DMS153 (cell line): ENCODE measurements around the gene HERC6.
"Not testable (repeated sequence)": the region's sequence is repeated elsewhere in the genome, so short reads cannot be mapped to it uniquely, and the experiment has no call there.

Experiments used
- DNase-seq: peaks from one replicate; lab custom pipeline; 2025; lab: John Stamatoyannopoulos, UW

The HERC6 gene

GRCh38 chr4:88390128-88390527, 11.5 kb downstream of the HERC6 start:
- DNase-seq = no peak

DNA sequence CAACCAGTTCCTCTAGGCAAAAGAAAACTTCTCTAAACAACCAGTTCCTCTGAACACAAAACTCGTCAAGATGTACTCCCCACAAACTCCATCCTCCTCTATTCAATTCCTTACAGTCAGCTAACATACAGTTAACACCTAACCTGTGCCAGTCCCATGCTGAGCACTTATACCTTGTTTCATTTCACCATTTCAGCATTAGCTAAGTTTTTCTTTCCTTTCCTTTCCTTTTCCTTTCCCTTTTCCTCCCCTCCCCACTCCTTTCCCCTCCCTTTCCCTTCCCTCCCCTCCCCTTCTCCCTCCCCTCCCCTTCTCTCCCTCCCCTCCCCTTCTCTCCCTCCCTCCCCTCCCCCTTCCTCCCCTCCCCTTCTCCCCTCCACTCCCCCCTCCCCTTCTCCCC, 13.1 kb downstream of the HERC6 start:
- DNase-seq = no peak

DNA sequence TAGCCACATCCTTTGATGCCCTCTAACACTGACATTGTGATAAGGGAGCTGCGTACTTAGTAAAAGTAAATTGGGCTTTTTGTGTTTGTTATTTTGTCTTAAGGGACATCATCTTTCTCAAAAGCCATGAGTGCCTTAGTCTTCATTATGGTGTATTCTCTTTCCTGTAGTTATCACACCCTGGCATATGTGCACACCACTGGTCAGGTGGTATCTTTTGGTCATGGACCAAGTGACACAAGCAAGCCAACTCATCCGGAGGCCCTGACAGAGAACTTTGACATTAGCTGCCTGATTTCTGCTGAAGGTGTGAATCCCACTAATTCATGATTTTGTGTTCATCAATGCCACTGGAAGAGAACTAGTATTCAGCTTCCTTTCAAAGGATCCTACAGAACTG, 18.0 kb downstream of the HERC6 start:
- DNase-seq = no peak

- DNase-seq = no peak
Observed at GRCh38 chr4:88398381-88398780, 19.7 kb downstream of the HERC6 start.

DNA sequence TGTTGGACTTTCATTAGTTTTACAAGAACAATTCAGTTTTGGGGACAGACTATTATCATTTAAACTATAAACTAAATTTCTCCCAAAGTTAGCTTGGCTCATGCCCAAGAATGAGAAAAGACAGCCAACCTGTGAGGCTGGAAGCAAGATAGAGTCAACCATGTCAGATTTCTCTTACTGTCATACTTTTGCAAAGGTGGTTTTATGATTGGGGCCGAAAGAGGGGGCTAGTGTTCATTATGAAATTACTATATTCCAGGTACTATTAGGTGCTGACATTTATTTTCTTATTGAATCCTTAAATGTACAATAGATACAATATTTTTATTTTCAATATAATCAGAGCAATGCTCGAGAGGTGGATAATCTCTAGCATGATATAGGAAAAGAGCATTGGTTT, 30.6 kb downstream of the HERC6 start:
- DNase-seq = no peak

GRCh38 chr4:88409789-88410188, 31.1 kb downstream of the HERC6 start:
- DNase-seq = no peak

DNA sequence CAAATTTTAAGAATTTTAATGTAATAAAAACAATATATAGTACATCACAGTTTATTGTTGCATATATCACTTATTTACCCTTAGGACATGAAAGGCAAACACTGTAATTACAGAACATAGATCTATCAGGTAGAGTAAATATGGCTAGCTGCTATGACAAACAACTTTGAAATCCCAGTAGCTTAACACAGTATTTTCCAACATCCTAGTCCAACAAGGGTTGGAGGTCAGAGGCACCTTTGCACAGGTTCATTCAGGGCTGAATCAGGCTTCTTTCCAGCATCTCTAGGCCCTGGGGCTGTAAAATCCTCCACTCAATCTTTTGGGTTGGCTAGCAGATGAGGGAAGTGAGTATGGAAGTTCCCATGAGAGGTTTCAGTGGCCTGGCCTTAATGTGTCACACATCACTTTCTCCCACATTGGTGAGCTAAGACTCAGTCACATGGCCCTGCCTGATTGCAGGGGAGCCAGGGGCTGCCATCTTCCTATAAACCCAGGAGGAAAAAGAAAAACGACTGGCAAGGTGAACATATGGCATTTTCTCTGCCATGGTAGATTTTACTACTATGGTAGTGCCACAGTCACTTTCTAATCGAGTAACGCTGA, 32.9 kb downstream of the HERC6 start:
- no peak for DNase-seq

DNA sequence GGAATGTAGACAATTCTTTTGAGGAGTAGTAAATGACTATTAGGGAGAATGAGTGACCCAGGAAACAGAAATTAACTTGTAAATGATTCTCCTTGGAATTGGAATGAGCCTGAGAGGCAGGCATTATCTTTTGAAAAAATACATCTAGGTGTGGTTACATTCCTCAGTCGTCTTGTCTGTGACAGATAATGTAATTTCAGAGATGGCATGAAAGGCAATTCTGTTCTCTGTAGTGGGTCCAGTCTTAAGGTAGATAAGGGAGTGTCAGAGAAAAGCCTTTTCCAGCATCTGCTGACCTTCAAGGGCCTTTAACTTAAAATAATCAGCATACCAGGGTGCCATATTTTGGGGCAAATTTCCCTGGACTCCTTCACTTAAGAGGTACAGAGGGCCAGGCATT, 35.1 kb downstream of the HERC6 start:
- DNase-seq = no peak

DNA sequence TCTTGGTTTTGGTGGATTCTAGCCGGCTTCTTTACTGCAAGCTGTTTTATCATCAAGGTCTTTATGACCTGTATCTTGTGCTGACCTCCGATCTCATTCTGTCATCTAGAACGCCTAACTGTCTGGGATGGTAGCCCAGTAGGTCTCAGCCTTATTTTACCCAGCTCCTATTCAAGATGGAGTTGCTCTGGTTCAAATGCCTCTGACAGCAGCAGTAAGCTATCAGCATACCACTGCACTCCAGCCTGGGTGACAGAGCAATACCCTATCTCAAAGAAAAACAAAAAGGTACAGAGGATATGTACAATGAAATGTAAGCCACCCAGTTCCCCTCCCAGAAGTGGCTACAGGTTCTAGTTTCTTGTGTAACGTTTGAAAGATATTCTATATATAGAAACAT, 36.1 kb downstream of the HERC6 start:
- no peak for DNase-seq

- DNase-seq = no peak
Observed at GRCh38 chr4:88415982-88416381, 37.3 kb downstream of the HERC6 start.

DNA sequence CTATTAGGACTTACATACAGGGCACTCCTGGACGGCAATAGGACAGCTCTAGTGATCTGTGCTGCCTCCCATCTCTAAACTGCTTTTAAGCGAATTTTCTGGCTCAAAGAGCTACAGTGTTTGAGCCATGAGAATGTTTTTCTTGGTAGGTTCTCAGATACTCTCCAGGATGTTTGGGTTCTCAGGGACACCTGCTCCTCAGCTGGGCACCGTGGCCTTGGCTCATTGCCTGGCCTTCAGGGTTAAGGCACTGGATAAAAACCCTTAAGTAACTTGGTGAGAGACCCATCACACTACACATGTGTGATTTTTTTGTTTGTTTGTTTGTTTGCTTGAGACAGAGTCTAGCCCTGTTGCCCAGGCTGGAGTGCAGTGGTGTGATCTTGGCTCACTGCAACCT, 39.8 kb downstream of the HERC6 start:
- no peak for DNase-seq

DNA sequence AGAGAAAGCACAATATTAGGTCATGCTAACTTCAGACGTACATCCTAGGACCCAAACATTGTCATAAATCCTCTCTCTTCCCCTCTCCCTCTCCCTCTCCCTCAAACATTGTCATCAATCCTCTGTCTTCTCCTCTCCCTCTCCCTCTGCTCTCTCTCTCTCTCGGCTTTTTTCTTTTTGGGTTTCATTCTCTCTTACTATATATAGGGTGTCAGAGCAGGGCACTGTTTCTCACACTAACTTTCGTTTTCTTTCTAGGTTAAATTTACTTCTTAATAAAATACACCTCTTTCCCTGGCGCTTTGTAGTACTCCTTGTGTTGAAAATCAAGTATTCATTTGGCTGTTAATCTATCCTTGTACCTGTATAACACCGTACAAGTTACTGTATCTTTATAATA, 41.2 kb downstream of the HERC6 start:
- no peak for DNase-seq

GRCh38 chr4:88420844-88421243, 42.2 kb downstream of the HERC6 start:
- no peak for DNase-seq

DNA sequence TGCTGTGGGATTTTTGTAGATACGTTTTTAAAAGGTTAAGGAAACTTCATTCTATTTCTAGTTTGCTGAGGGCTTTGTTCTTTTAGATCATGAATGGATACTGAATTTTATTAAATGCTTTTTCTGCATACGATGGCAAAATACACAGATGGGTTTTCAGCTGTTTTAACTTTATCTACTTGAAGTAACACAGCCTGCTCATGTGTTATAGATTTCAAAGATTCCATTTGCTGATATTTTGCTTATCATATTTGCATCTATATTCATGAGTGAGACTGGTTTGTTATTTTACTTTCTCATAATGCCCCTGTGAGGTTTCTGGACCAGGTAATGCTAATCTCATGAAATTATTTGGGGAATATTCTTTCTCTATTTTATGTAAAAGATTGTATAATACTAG, 43.8 kb downstream of the HERC6 start:
- DNase-seq = no peak

DNA sequence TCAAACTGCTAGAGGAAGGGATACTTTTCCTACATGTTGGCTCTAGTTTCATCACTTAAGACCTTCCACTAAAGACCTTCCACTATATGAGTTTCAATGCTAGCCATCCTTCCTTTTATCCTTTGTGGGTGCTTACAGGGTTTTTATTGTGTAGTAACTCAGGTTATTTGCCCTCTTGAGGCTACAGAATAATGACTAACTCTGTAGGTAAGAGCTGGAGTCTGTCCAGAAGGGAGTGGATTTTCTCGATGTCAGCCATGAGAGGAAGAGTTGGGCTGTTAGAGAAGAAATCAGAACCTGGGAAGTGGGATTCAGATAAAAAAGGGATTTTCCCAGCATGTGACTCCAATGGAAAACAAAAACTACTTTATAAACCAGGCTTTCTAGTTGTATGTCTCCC, 50.7 kb downstream of the HERC6 start:
- DNase-seq = no peak

- no peak for DNase-seq
Observed at GRCh38 chr4:88435987-88436693, 57.5 kb downstream of the HERC6 start.

DNA sequence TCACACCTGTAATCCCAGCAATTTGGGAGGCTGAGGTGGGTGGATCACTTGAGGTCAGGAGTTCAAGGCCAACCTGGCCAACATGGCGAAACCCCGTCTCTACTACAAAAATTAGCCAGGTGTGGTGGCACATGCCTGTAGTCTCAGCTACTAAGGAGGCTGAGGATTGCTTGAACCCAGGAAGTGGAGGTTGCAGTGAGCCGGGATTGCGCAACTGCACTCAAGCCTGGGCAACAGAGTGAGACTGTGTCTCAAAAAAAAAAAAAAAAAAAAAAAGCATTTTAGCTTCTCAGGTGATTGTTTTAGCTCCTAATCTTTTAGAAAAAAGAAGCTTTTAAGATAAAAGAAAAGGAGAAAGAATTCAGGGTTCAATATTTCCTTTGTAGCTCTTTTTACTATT, 59.2 kb downstream of the HERC6 start:
- not testable (repeated sequence) for DNase-seq

DNA sequence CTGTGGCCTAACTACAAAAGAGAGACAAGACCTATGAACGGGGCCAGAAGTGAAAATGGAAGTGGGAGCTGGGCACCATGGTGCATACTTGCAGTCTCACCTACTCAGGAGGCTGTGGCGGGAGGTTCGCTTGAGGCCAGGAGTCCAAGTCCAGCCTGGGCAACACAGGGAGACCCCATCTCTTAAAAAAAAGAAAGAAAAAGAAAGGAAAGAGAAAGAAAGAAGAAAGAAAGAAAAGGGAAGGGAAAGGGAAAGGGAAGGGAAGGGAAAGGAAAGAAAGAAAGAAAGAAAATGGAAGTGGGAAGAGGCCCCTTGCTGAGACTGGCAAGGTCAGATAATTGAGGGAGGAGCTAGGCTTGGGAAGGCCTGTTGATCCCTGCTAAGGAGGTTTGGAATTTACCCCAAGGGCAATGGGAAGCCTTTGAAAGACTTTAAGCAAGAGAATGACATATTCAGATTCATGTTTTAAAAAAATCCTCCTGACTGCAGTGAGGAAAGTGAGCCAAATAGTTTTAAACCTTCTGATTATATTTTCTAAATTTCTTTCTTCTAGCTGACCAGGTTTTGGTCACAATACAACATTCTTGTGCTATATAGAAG, 60.6 kb downstream of the HERC6 start:
- DNase-seq = no peak

DNA sequence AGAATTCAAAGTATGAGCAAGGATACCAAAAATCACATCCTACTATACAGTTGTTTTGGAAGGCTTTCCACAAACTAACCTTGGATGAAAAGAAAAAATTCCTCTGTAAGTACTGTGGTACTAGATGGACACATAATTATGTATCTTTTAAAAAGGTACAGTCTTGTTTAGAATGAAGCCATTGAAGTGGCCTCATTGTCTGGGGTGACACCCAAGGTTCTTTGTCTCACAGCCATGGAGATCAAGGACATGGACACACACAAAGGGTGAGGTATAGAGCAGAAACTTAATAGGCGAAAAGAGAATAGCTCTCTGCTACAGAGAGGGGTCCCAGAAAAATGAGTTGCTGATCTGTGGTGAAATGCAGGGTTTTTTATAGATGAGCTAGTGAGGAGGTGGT, 61.5 kb downstream of the HERC6 start:
- DNase-seq = no peak

- no peak for DNase-seq
Observed at GRCh38 chr4:88441696-88442095, 63.0 kb downstream of the HERC6 start.

DNA sequence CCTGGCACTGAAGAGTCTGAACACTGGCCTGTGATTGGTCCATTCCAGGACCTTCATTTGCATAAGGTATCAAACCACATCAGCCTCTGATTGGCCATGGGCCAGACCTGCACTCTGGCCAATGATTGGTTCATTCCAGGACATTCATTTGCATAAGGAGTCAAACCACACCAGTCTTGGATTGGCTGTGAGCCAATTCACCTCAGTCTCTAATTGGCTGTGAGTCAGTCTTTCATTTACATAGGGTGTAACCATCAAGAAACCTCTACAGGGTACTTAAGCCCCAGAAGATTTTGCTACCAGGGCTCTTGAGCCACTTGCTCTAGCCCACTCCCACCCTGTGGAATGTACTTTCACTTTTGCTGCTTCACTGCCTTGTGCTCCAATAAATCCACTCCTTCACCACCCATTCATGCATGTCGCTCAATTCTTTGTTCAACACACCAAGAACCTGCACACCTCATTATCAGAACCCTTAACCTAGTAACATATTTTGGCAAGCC, 64.1 kb downstream of the HERC6 start:
- DNase-seq = no peak

- DNase-seq = no peak
Observed at GRCh38 chr4:88443486-88443885, 64.8 kb downstream of the HERC6 start.

- DNase-seq = no peak
Observed at GRCh38 chr4:88445252-88445651, 66.6 kb downstream of the HERC6 start.

- DNase-seq = no peak
Observed at GRCh38 chr4:88446124-88446523, 67.5 kb downstream of the HERC6 start.
